GM18505 (cell line): Measurements from ENCODE around the gene HSF2BP.
"Not testable (repeated sequence)": the region's sequence is repeated elsewhere in the genome, so short reads cannot be mapped to it uniquely, and the experiment has no call there.

Source experiments
- ATAC-seq: cut with Tn5 transposase; IDR thresholded peaks from one replicate; pipeline ENCODE4 v1.9.1; 2021; ENCODE audit not compliant: unreplicated experiment
- POLR2A ChIP-seq: IDR thresholded peaks from 4 replicates; pipeline ENCODE4 v1.6.1; 2011; ENCODE audit warnings: borderline replicate concordance; ENCODE audit not compliant: insufficient read depth, insufficient read length; ENCODE audit errors: extremely low read depth

Gene HSF2BP

GRCh38 chr21:43691801-43692200, 32.5 kb upstream of the HSF2BP start:
- ATAC-seq: no peak

GRCh38 chr21:43691086-43691795, 32.0 kb upstream of the HSF2BP start:
- no peak for ATAC-seq
- TF ChIP-seq POLR2A: no peak

More at GRCh38 chr21:43691801-43692200, 32.5 kb upstream of the HSF2BP start:
- no peak for TF ChIP-seq POLR2A

GRCh38 chr21:43690346-43690745, 31.1 kb upstream of the HSF2BP start:
- TF ChIP-seq POLR2A: no peak
- ATAC-seq: no peak

- no peak for TF ChIP-seq POLR2A
- ATAC-seq: no peak
These were observed 30.5 kb upstream of the HSF2BP start for GRCh38 chr21:43689556-43690337.

GRCh38 chr21:43688906-43689305, 29.6 kb upstream of the HSF2BP start:
- TF ChIP-seq POLR2A: no peak
- ATAC-seq: no peak

- TF ChIP-seq POLR2A: no peak
- ATAC-seq: no peak
These were observed 28.5 kb upstream of the HSF2BP start for GRCh38 chr21:43687566-43688399.

- ATAC-seq: no peak
- TF ChIP-seq POLR2A: no peak
These were observed 27.7 kb upstream of the HSF2BP start for GRCh38 chr21:43686811-43687565.

- no peak for ATAC-seq
- no peak for TF ChIP-seq POLR2A
These were observed 25.1 kb upstream of the HSF2BP start for GRCh38 chr21:43684424-43684823.

- TF ChIP-seq POLR2A: no peak
- no peak for ATAC-seq
These were observed 22.4 kb upstream of the HSF2BP start for GRCh38 chr21:43681650-43682049.

GRCh38 chr21:43680421-43680820, 21.1 kb upstream of the HSF2BP start:
- not testable (repeated sequence) for ATAC-seq

- TF ChIP-seq POLR2A: no peak
- no peak for ATAC-seq
These were observed 20.7 kb upstream of the HSF2BP start for GRCh38 chr21:43679951-43680350.

GRCh38 chr21:43676391-43676790, 17.1 kb upstream of the HSF2BP start:
- ATAC-seq: no peak
- TF ChIP-seq POLR2A: no peak

GRCh38 chr21:43675871-43676270, 16.6 kb upstream of the HSF2BP start:
- no peak for TF ChIP-seq POLR2A
- ATAC-seq: no peak
